ENCODE data around the gene SRPRA.
"Not testable (repeated sequence)": the region's sequence is repeated elsewhere in the genome, so short reads cannot be mapped to it uniquely, and the experiment has no call there.

Gene SRPRA

GRCh38 chr11:126310992-126311310 is 42.3 kb upstream of the SRPRA start:
- Histone ChIP-seq H3K36me3 (ENCODE audit: insufficient read depth, low read length) (peaks cover 3% of the 10 kb centered on the region), H3K4me1 (ENCODE audit: insufficient read depth, low read length, poor library complexity, severe bottlenecking) (peaks cover 39% of the 10 kb centered on the region), H4K20me1 (ENCODE audit: insufficient read depth, low read length, poor library complexity, severe bottlenecking) (no peaks in the 10 kb centered on the region), H3K4me3 (ENCODE audit: low read length, poor library complexity, severe bottlenecking) (peak overlapping the region; percentile 26), H3K9me3 (ENCODE audit: insufficient read depth, low read depth, low read length) (no peaks in the 10 kb centered on the region), H3F3A (ENCODE audit: low read depth) (no peaks in the 10 kb centered on the region), H3K4me2 (ENCODE audit: low read depth, low read length, poor library complexity, severe bottlenecking) (peak overlapping the region; percentile 33), H3K27me3 (ENCODE audit: insufficient read depth, low read length, poor library complexity, severe bottlenecking) (no peaks in the 10 kb centered on the region), H2AFZ (ENCODE audit: low read length) (no peak overlapping the region), H3K9ac (ENCODE audit: low read depth, low read length, poor library complexity, severe bottlenecking) (peak overlapping the region; percentile 28), H3K79me2 (ENCODE audit: insufficient read depth, low read length) (peaks cover 46% of the 10 kb centered on the region), H3K9me2 (replicated peaks; ENCODE audit: low read depth, low read length) (no peaks in the 10 kb centered on the region)
- TF ChIP-seq EZH2phosphoT487 (IDR thresholded peaks at IDR 0.05; ENCODE audit: borderline replicate concordance) (no peak), CTCF (conservative IDR thresholded peaks at IDR 0.05; ENCODE audit: low read length) (no peak)

- Histone ChIP-seq H3K9me2 (replicated peaks; ENCODE audit: low read depth, low read length) (no peaks in the 10 kb centered on the region), H3K4me2 (ENCODE audit: low read depth, low read length, poor library complexity, severe bottlenecking) (peak overlapping the region; percentile 33), H3K9me3 (ENCODE audit: insufficient read depth, low read depth, low read length) (no peaks in the 10 kb centered on the region), H3K9ac (ENCODE audit: low read depth, low read length, poor library complexity, severe bottlenecking) (peak overlapping the region; percentile 28), H3K4me3 (ENCODE audit: low read length, poor library complexity, severe bottlenecking) (peak overlapping the region; percentile 26), H2AFZ (ENCODE audit: low read length) (no peak overlapping the region), H3K4me1 (ENCODE audit: insufficient read depth, low read length, poor library complexity, severe bottlenecking) (peaks cover 43% of the 10 kb centered on the region), H3K36me3 (ENCODE audit: insufficient read depth, low read length) (no peaks in the 10 kb centered on the region), H3K79me2 (ENCODE audit: insufficient read depth, low read length) (peaks cover 50% of the 10 kb centered on the region), H3F3A (ENCODE audit: low read depth) (no peaks in the 10 kb centered on the region), H3K27me3 (ENCODE audit: insufficient read depth, low read length, poor library complexity, severe bottlenecking) (no peaks in the 10 kb centered on the region), H4K20me1 (ENCODE audit: insufficient read depth, low read length, poor library complexity, severe bottlenecking) (no peaks in the 10 kb centered on the region)
- no peak for TF ChIP-seq EZH2phosphoT487 (IDR thresholded peaks at IDR 0.05; ENCODE audit: borderline replicate concordance)
- TF ChIP-seq CTCF (conservative IDR thresholded peaks at IDR 0.05; ENCODE audit: low read length) = peak; percentile 98
These were observed 41.7 kb upstream of the SRPRA start for GRCh38 chr11:126310200-126310991.

- not testable (repeated sequence) for H3K36me3 ChIP-seq (ENCODE audit: insufficient read depth, low read length); H2AFZ ChIP-seq (ENCODE audit: low read length); H3K4me2 ChIP-seq (ENCODE audit: low read depth, low read length, poor library complexity, severe bottlenecking); H3K9me3 ChIP-seq (ENCODE audit: insufficient read depth, low read depth, low read length); H4K20me1 ChIP-seq (ENCODE audit: insufficient read depth, low read length, poor library complexity, severe bottlenecking); H3F3A ChIP-seq (ENCODE audit: low read depth); H3K9ac ChIP-seq (ENCODE audit: low read depth, low read length, poor library complexity, severe bottlenecking); H3K4me3 ChIP-seq (ENCODE audit: low read length, poor library complexity, severe bottlenecking); H3K9me2 ChIP-seq (replicated peaks; ENCODE audit: low read depth, low read length); H3K27me3 ChIP-seq (ENCODE audit: insufficient read depth, low read length, poor library complexity, severe bottlenecking)
- H3K4me1 ChIP-seq (ENCODE audit: insufficient read depth, low read length, poor library complexity, severe bottlenecking) = peaks cover 48% of the 10 kb centered on the region
- peaks cover 51% of the 10 kb centered on the region for H3K79me2 ChIP-seq (ENCODE audit: insufficient read depth, low read length)
These were observed 40.1 kb upstream of the SRPRA start for GRCh38 chr11:126308771-126309170.

GRCh38 chr11:126308271-126308671 is 39.6 kb upstream of the SRPRA start:
- Histone ChIP-seq H3K9me3 (ENCODE audit: insufficient read depth, low read depth, low read length) (no peaks in the 10 kb centered on the region), H3K36me3 (ENCODE audit: insufficient read depth, low read length) (no peaks in the 10 kb centered on the region), H3K79me2 (ENCODE audit: insufficient read depth, low read length) (peaks cover 50% of the 10 kb centered on the region), H3K9ac (ENCODE audit: low read depth, low read length, poor library complexity, severe bottlenecking) (peak overlapping the region; percentile 35), H3K27me3 (ENCODE audit: insufficient read depth, low read length, poor library complexity, severe bottlenecking) (no peaks in the 10 kb centered on the region), H3K9me2 (replicated peaks; ENCODE audit: low read depth, low read length) (no peaks in the 10 kb centered on the region), H3K4me1 (ENCODE audit: insufficient read depth, low read length, poor library complexity, severe bottlenecking) (peaks cover 49% of the 10 kb centered on the region), H3K4me2 (ENCODE audit: low read depth, low read length, poor library complexity, severe bottlenecking) (peak overlapping the region; percentile 68), H3F3A (ENCODE audit: low read depth) (no peaks in the 10 kb centered on the region), H4K20me1 (ENCODE audit: insufficient read depth, low read length, poor library complexity, severe bottlenecking) (no peaks in the 10 kb centered on the region), H2AFZ (ENCODE audit: low read length) (no peak overlapping the region), H3K4me3 (ENCODE audit: low read length, poor library complexity, severe bottlenecking) (peak overlapping the region; percentile 50)
- TF ChIP-seq EZH2phosphoT487 (IDR thresholded peaks at IDR 0.05; ENCODE audit: borderline replicate concordance) (no peak), CTCF (conservative IDR thresholded peaks at IDR 0.05; ENCODE audit: low read length) (no peak)

Data from Loucy (cell line).